Lower lobe of right lung (tissue), 2 donors: Measurements from ENCODE around the gene GMDS. TPM values are rescaled to one million over a fixed set of nuclear protein-coding genes. Genes with fewer than 3 reads are reported as not detected.

ENCODE experiments used
- ATAC-seq, 2 donors: fragments of 200-7000 bp; cut with Tn5 transposase; one replicate each; pipeline ENCODE4 v1.9.1; 2020 to 2022; ENCODE audit warnings: mild to moderate bottlenecking in 2 of 2, moderate library complexity in 2 of 2
- DNase-seq: peaks from one replicate; pipeline ENCODE4 v3.0.0-alpha.2; 2020
- H3K27ac ChIP-seq: fragments of 200-600 bp; one replicate; pipeline ENCODE4 v1.8.0; 2022
- H3K27me3 ChIP-seq: fragments of 200-600 bp; one replicate; pipeline ENCODE4 v1.8.0; 2022; ENCODE audit warnings: low read depth
- H3K36me3 ChIP-seq: fragments of 200-600 bp; one replicate; pipeline ENCODE4 v1.8.0; 2022; ENCODE audit warnings: mild to moderate bottlenecking
- H3K4me1 ChIP-seq: fragments of 200-600 bp; one replicate; pipeline ENCODE4 v1.8.0; 2022
- H3K4me3 ChIP-seq: fragments of 200-600 bp; one replicate; pipeline ENCODE4 v1.8.0; 2022; ENCODE audit warnings: mild to moderate bottlenecking
- H3K9me3 ChIP-seq: fragments of 200-600 bp; one replicate; pipeline ENCODE4 v1.8.0; 2022
- CTCF ChIP-seq: fragments of 200-600 bp; IDR thresholded peaks from one replicate; pipeline ENCODE4 v1.8.0; 2022; ENCODE audit warnings: antibody characterized with exemption, mild to moderate bottlenecking
- intact Hi-C: fragments of 100-400 bp; cut with DNase I; formaldehyde crosslinking; loops from one replicate; pipeline ENCODE4 v1.11.0; 2022
- total RNA-seq: library from RNA; stranded (reverse); fragmentation: NEBNext Ultra II Directional; extraction: Animal tissue kit (Norgen Biotek cat#: 25700); gene quantifications from one replicate; pipeline ENCODE4 v1.2.1, GENCODE V29; 2021
- donor health status: DM: no; HTN: yes; CAD: no; lungs with severe emphysema.

The GMDS gene
- total RNA-seq, 1 donor from 2014 or later, result 12.7 TPM

GRCh38 chr6:1854296-1854695 lies 391.1 kb downstream of the GMDS start:
- intact Hi-C loops, result no loop called here
- no peak for DNase-seq

GRCh38 chr6:1853761-1854160 lies 391.6 kb downstream of the GMDS start:
- no peak for ATAC-seq
- intact Hi-C loops, result no loop called here
- no peaks in the 10 kb centered on the region for H3K27me3 ChIP-seq
- no peak for DNase-seq
- no peak overlapping the region for H3K27ac ChIP-seq
- H3K4me1 ChIP-seq, result no peaks in the 10 kb centered on the region
- no peaks in the 10 kb centered on the region for H3K9me3 ChIP-seq
- H3K36me3 ChIP-seq, result no peaks in the 10 kb centered on the region
- no peak for TF ChIP-seq CTCF
- H3K4me3 ChIP-seq, result no peak overlapping the region

More at GRCh38 chr6:1854296-1854695, 391.1 kb downstream of the GMDS start:
- no peaks in the 10 kb centered on the region for H3K27me3 ChIP-seq
- ATAC-seq, result no peak
- H3K9me3 ChIP-seq, result no peaks in the 10 kb centered on the region
- TF ChIP-seq CTCF, result no peak
- no peaks in the 10 kb centered on the region for H3K36me3 ChIP-seq
- H3K27ac ChIP-seq, result no peak overlapping the region
- H3K4me3 ChIP-seq, result no peak overlapping the region
- no peaks in the 10 kb centered on the region for H3K4me1 ChIP-seq

- no peak overlapping the region for H3K4me3 ChIP-seq
- TF ChIP-seq CTCF, result no peak
- DNase-seq, result no peak
- H3K9me3 ChIP-seq, result no peaks in the 10 kb centered on the region
- no peaks in the 10 kb centered on the region for H3K36me3 ChIP-seq
- no peak overlapping the region for H3K27ac ChIP-seq
- no peaks in the 10 kb centered on the region for H3K27me3 ChIP-seq
- H3K4me1 ChIP-seq, result no peaks in the 10 kb centered on the region
- intact Hi-C loops, result no loop called here
- no peak for ATAC-seq
Measured at GRCh38 chr6:1851681-1852456, 393.5 kb downstream of the GMDS start.

GRCh38 chr6:1850840-1851157 lies 394.6 kb downstream of the GMDS start:
- Histone ChIP-seq H3K4me3 (no peak overlapping the region), H3K36me3 (no peaks in the 10 kb centered on the region), H3K4me1 (no peaks in the 10 kb centered on the region), H3K9me3 (no peaks in the 10 kb centered on the region), H3K27me3 (no peaks in the 10 kb centered on the region), H3K27ac (no peak overlapping the region)
- ATAC-seq, result no peak
- no peak for DNase-seq
- TF ChIP-seq CTCF, result no peak
- intact Hi-C loops, result no loop called here

- Histone ChIP-seq H3K27ac (no peak overlapping the region), H3K27me3 (no peaks in the 10 kb centered on the region), H3K9me3 (no peaks in the 10 kb centered on the region), H3K4me1 (no peaks in the 10 kb centered on the region), H3K36me3 (no peaks in the 10 kb centered on the region), H3K4me3 (no peak overlapping the region)
- ATAC-seq (no peak), DNase-seq (no peak)
- intact Hi-C loops, result no loop called here
- no peak for TF ChIP-seq CTCF
Measured at GRCh38 chr6:1850121-1850839, 395.1 kb downstream of the GMDS start.
